ENCODE data around the gene MED27. TPM values are rescaled to one million over a fixed set of nuclear protein-coding genes. Genes with fewer than 3 reads are reported as not detected.

The MED27 gene
- total and polyA plus RNA-seq, 9 of the 15 experiments (the other 6 are each of a cell fraction or from before 2014, with no cell fraction given), result 24.4 to 91.0 (median 36.1) TPM

GRCh38 chr9:131963072-131964030 is 116.3 kb downstream of the MED27 start:
- FAIRE-seq, result no peak
- TF ChIP-seq CEBPG (CRISPR knock-in tag; IDR thresholded peaks at IDR 0.05) (no peak), CEBPG (tag; conservative IDR thresholded peaks at IDR 0.05 in 1 of 2, IDR thresholded peaks at IDR 0.05 in 1 of 2) (no peak), ZNF431 (CRISPR knock-in tag; IDR thresholded peaks at IDR 0.05) (no peak), TGIF2 (CRISPR knock-in tag; IDR thresholded peaks at IDR 0.05) (no peak), ZEB2 (IDR thresholded peaks at IDR 0.05) (no peak), NCOA1 (IDR thresholded peaks at IDR 0.05; ENCODE audit: low read depth) (no peak), IRF1 (CRISPR knock-in tag; IDR thresholded peaks at IDR 0.05; ENCODE audit: borderline replicate concordance) (no peak), PHB2 (IDR thresholded peaks at IDR 0.05; ENCODE audit: low read depth) (no peak), SREBF2 (CRISPR knock-in tag; IDR thresholded peaks at IDR 0.05) (no peak), SRSF1 (IDR thresholded peaks at IDR 0.05; ENCODE audit: low read depth, low read length) (no peak), RCOR1 (IDR thresholded peaks at IDR 0.05; ENCODE audit: borderline replicate concordance in 1 of 2, low read depth in 2 of 2, low read length in 2 of 2) (no peak), ESRRA (IDR thresholded peaks at IDR 0.05; ENCODE audit: borderline replicate concordance, low read depth) (no peak), REST (IDR thresholded peaks at IDR 0.05; ENCODE audit: borderline replicate concordance) (no peak), REST (CRISPR knock-in tag; IDR thresholded peaks at IDR 0.05; ENCODE audit: low read depth) (no peak)

More at GRCh38 chr9:131963072-131964030, 116.3 kb downstream of the MED27 start:
- Histone ChIP-seq H3K36me3 (ENCODE audit: control insufficient read depth, insufficient read depth, low read length) (no peaks in the 10 kb centered on the region), H4K20me1 (replicated peaks; ENCODE audit: control insufficient read depth, insufficient read depth, low read length) (no peaks in the 10 kb centered on the region), H3K4me1 (replicated peaks in 1 of 2; ENCODE audit: control insufficient read depth in 2 of 2, insufficient read depth in 2 of 2, low read length in 2 of 2) (no peaks in the 10 kb centered on the region), H3K4me2 (ENCODE audit: insufficient read depth, low read length) (no peak overlapping the region), H3K27ac (ENCODE audit: extremely low read depth, low read depth, low read length) (no peak overlapping the region), H3K9ac (ENCODE audit: insufficient read depth in 1 of 2, low read depth in 2 of 2, low read length in 2 of 2) (no peak overlapping the region), H3K4me3 (no peak overlapping the region), H3K9me3 (replicated peaks; ENCODE audit: control insufficient read depth, insufficient read depth, low read depth, low read length) (no peaks in the 10 kb centered on the region), H2AFZ (ENCODE audit: low read depth, low read length) (no peak overlapping the region), H3K27me3 (ENCODE audit: control insufficient read depth in 2 of 2, insufficient read depth in 2 of 2, low read length in 2 of 2) (no peaks in the 10 kb centered on the region), H3K79me2 (ENCODE audit: control insufficient read depth, insufficient read depth, low read length) (no peaks in the 10 kb centered on the region), H3K9me1 (ENCODE audit: control insufficient read depth, insufficient read depth, low read length) (no peaks in the 10 kb centered on the region)
- intact Hi-C loops (cut with micrococcal nuclease) (no loop called here), in situ Hi-C loops (cut with MboI) (no loop called here)
- ATAC-seq (no peak), DNase-seq (ENCODE audit: extremely low read depth in 1 of 4, low spot score in 3 of 4) (no peak)
- 85% methylated on average over 12 of the region's 12 CpGs for WGBS (ENCODE audit: insufficient coverage, low coverage, missing lambda C conversion rate)
- CTCF ChIA-PET (ENCODE audit: low intra/inter-chr PET ratio), result no interaction called here
- POLR2A ChIA-PET, result interaction anchor here (1.2 kb wide), 1 partner anchor 12 kb away, joined by 3 read pairs; no protein-coding TSS in a partner anchor
- no TSS peak for BruUV-seq (replicated peaks)

All from K562 (cell line).